NCI-H1436 treated with DMSO at 0.1 percent for 48 hours (cell line): ENCODE results near the gene SLC17A8.
"Not testable (repeated sequence)": the region's sequence is repeated elsewhere in the genome, so short reads cannot be mapped to it uniquely, and the experiment has no call there.

Experiments used
- DNase-seq: peaks from one replicate; lab custom pipeline; 2025; lab: John Stamatoyannopoulos, UW

Gene SLC17A8

DNA sequence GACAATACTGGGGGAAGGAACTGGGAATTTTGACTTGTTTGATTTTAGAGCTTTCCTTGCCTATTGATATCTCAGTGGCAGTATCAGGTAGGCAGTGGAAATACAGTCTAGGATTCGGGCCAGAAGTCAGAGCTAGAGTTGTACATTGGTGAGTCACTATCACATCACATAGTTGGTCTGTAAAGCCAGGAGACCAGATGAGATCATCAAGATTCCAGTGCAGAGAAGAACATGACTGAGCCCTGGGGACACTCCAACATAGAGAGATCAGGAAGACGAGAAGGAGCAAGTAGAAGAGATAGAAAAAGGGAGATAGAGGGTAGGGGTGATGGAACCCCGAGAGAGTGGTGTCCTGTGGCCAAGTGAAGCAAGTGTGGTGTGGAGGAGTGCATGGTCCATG, 70.2 kb downstream of the SLC17A8 start:
- DNase-seq = no peak

DNA sequence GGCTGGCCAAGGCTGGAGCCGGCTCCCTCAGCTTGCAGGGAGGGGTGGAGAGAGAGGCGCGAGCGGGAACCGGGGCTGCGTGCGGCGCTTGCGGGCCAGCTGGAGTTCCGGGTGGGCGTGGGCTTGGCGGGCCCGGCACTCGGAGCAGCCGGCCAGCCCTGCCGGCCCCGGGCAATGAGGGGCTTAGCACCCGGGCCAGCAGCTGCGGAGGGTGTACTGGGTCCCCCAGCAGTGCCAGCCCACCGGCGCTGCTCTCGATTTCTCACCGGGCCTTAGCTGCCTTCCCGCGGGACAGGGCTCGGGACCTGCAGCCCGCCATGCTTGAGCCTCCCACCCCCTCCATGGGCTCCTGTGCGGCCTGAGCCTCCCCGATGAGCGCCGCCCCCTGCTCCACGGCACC, 73.4 kb downstream of the SLC17A8 start:
- not testable (repeated sequence) for DNase-seq

DNA sequence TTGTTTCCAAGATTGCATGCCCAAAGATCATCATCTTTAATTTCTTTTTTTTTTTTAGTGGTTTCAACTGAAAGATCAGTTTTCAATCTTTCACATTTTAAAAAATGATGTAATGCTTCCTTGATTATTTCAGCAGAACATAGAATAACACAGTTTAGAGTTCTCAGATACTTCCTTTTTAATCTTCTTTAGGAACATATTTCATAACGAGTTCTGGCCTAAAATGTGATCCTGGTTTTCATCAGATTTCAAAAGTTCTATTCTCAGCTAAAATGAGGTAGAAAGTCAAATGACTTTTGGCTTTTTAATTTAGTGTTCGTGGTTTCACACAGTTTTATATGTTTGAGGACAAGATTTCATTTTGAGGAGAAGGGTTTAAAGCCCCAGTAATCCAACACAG, 76.8 kb downstream of the SLC17A8 start:
- no peak for DNase-seq

DNA sequence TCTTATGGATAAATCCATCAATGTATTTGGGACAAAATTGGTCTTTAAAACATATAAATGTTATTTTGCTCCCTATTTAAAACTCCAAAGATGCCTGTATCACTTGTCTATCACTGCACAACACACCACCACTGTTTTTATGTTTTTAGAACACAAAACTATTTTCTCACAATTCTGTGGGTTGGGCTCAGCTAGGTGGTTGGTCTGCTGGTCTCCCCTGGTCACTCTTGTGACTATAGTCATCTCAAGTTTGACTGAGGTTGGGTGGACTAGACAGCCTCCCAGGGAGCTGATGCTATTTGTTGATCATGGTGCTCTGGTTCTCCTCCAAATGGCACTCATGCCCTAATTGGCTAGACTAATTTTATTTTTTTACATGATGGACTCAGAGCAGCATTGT, 77.3 kb downstream of the SLC17A8 start:
- DNase-seq = no peak

DNA sequence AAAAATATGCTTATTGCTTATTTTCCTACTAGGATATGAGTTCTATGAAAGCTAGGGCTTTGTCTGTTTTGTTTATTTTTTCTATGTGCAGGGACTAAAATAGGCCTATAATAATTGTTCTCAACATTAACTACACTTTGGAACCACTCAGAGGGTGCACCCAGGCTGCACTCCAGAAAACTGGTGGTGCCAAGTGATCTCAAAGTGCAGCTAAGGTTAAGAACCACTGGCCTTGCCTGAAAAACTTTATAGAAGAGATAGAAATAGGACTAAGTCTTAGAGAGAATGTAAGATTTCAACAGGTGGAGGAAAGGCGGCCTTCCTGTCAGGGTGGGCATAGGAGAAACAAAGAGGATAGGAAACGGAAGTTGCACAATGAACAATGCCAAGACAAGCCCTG, 79.1 kb downstream of the SLC17A8 start:
- no peak for DNase-seq

DNA sequence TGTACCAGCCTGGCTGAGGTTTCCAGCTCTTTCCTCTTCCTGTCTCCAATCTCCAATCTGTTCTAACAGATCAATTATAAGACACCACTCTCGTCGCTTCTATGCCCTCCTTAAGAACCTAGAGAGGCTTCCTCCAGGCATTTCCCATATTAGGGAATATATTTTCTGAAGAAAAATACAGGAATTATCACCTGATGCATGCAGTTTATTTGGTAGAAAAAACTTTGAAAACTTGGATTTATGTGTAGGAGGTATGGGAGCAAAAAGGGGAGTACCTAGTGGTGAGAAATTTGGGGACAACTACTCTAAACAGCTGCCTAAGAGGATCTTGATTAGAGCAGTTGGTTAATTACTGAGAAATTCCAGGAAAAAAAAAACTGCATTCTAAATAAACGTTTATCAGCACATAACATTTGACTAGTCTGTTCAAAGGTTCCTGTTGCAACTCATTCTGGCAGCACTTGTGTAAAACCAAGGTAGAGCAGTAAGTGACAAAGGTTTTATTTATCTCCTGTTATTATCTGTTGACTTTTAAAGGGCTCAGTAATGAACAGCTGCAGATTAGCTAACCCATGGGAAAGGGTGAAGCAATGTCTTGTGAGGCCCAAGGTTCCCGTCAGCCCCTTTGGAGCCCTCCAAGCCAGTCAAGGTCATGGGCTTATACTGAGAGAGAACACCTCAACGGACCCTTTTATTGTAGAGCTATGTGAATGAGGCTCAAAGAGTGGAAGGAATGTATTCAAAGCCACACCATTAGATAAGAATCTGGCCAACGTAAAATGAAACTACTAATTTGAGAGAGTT, 80.4 kb downstream of the SLC17A8 start:
- no peak for DNase-seq

DNA sequence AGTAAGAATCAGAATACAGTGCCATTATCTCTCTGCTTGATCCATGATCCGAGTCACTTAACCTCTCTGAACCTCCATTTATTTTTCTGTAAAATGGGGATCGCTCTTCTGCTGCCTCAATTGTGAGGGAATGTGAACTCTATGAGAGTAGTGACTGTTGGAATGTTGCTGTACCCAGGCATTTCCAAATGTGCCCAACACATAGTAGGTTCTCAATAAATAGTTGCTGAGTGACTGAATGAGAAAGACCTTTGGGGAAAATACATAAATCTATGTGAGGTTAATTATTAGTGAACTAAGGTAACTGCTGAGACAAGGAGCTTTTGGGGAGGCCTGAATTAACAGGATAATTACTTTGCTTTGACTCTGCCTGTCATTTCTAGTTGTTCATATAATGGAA, 82.9 kb downstream of the SLC17A8 start:
- no peak for DNase-seq

DNA sequence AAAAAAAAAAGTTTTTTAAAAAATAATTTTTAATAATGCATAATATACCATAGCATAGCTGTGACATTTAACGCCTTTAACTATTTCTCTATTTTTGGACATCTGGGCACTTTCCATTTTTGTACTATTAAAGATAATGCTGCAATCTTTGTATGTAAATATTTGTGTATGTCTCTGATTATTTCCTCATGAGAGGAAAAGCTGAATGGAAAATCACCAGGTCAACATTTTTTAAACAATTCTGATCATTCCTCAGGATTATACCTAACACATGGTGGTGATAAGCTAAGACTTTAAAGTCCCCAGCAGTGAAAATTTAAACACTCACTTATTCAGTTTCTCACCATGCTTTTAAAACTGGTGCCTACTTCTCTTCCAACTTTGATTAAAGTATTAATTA, 85.5 kb downstream of the SLC17A8 start:
- no peak for DNase-seq

DNA sequence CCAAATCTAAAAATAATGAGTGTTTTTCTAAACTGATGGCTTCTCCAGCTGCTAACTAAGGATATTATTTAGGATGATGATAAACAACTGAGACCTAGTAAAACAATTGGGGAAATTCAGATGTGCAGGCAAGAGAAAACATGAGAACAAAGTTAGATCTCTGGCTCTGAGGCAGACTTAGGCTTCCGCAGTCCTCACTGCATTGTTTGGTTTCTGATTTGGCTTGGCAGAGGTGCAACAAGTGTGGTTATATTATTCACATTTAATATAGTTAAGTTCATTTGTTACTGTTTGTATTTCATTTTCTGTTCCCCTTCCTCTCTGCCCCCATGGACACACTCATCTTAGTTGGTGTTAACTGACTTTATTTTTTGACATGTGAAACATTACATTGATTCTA, 86.6 kb downstream of the SLC17A8 start:
- no peak for DNase-seq

DNA sequence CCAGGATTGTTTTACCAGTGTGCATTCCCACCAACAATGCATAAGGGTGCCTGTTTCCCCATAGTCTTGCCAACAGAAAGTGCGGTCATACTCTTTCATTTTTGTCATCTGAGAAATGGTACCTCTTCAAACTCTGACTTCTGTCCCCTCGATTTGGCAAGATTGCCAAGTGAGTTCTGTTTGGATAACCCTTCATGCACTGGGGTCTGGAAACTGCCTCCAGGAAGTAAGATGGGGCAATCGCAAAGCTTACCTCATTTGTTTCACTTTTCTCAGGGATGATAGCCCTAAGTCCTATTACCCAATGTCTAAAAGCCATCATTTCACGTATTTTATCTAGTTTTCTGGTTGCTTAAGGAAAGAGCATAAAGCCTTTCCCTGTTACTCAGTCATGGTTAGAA, 88.2 kb downstream of the SLC17A8 start:
- no peak for DNase-seq

DNA sequence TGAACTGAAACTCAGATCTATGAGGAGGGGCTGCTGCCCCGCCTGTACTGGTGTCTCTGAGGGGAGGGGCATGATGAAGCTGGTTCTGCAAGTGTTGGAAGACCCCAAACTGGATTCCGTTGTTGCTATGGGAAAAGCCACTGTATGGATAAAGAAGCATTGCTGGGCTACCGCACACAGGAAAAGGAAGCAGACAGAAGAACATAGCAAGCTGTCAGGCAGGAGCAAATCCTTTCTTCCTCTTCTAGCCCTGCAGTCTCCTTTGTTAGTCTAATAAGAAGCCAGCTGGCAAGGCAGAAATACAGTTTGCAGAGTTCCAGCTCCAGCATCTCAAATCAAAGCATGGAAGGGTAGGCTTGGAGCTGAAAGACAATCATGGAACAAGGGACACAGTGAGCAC, 90.5 kb downstream of the SLC17A8 start:
- no peak for DNase-seq

DNA sequence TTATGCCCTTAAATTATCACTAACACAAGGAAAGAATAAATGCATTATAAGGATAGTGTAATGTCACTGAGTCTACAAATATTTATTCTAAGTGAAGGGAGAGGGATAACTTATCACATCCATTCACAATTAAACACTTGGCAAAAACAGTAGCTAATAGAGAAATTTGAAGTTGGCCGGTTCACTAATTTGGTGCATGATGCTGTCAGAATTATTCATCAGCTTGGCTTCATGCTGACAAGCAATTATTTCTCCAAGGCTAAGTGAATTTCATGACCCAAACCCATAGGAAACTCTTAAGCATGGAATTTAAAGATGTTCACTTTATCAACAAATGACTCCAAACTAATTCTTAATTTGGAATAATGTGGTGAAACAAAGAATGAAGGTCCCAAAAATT, 91.8 kb downstream of the SLC17A8 start:
- DNase-seq = no peak

DNA sequence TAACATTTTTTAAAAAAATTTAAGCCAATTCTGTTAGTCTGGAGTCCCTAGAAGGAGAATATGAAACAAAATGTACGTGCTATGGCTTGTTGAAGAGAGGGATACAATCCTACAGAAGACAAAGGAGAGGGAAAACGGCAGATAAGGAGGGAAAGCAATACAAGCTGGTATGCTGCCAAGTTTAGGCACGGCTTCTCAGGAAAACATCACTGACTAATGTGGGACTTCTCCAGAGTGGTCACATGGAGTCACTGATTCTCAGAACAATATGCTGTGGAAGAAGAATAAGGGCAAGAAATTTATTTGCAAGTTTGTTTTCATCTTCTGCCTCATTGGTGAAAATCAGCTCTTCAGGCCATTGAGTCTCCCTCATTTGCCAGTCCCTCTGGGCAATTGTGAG, 93.9 kb downstream of the SLC17A8 start:
- DNase-seq = no peak

DNA sequence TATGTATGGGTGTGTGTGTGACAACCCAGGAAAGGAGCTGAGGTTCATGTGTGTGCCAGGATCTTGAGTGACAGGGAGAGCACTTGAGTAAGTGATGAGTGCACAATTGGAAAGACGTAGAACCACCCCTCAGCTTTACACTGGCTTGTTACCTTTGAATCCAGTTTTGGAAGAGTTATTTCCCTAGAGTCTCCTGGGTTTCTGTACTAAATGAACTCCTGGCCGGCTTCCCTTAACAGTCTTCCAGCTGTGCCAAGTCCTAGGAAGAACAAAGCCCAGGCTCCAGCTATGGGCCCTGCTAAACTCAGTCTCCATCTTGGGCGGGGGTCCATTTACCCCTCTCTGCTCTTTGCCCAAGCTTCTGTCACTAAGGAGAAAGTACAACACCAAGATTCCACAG, 97.1 kb downstream of the SLC17A8 start:
- DNase-seq = no peak

DNA sequence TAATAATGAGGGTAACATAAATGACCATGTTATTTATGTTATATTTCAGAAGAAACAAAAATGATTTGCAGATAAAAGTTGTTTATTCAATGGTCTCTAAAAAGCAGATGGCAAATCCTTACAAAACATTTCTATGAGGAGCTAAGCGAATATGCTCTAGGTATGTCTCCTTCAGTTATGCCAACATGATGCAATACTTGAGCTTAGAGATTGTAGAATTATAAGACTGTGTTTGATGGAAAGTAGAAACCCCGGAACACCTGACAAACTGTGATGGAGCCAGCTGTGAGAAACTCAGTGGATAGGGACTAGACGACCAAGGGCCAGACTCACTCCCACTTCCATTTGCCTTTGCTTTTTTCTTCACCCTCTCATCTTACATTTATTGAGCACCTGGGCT, 99.0 kb downstream of the SLC17A8 start:
- no peak for DNase-seq

DNA sequence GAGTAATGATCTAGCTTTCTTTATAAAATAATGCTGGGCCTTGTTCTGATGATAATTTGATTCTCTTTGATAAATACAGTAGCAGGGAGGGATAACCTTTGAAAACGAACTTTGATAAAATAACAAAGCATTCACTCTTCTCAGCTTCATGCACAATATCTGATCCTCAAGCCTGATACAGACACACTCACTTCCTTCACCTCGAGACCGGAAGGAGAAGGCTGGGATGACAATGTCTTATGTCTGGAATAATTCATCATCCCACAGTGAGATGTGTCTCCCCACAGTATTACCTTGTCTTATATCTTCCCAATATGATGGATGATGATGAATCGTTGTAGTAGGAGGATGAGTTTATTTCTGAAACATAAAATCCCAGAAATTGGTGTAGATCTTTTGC, 101.3 kb downstream of the SLC17A8 start:
- no peak for DNase-seq

DNA sequence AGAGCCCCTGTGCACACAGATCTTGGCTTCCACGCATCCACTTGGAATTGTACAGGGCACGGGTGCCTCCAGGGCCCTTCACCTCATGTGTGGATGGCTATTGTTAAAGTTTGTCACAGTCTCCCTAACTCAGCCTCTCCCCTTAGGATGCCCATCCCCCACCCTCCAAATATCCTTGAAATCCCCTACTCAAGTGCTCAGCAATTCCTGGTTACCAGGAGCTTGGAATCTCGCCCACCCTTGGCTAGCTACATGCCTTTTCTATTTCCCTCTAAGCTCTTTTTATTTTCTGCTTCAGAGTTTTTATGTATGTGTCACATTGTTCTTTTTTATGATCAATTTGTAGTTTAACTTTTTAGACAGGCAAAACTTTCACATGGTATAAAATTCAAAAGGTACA, 103.8 kb downstream of the SLC17A8 start:
- no peak for DNase-seq

DNA sequence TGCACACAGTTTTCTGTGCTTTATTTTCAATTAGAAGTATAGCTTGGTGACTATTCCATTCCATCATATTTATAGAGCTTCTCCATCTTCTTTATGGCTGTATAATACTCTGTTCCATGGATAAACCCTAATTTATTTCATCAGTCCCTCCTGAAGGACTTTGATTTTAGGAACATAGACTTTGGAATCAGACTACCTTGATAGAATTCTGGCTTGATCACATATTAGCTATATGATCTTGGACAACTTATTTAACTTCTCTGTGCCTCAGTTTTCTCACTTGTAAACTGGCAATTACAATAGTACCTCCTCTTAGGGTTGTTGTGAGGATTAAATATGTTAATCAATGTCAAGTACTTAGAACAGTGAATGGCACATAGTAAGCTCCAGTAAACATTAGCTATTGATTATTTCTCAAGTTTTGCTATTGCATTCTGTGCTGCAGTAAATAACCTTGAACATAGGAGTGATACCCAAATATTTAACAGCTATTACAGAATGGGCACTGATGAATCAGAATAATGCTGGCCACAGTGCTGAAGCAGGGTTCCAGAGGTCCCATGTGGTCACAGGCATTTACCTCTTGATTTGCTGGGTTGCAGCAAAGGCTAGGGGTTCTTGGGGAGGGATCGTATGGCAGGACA, 104.6 kb downstream of the SLC17A8 start:
- DNase-seq = no peak

DNA sequence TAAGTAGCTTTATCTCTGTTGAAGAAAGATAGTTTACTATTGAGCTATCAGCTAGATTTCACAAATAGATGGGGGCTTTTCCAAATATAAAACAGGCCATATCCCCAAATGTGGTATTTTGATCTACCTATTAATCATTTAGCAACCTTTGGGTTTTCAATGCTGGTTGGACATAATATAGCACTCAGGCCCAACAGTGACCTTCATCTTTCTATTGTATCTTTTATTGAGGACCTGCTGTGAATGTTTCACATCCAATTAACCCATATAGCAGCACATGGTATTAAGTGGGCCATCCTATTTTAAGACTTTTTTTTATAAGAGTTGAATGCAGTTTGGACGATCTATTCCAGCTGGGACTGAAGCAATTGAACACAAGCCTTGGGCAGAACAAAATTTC, 106.8 kb downstream of the SLC17A8 start:
- DNase-seq = no peak

DNA sequence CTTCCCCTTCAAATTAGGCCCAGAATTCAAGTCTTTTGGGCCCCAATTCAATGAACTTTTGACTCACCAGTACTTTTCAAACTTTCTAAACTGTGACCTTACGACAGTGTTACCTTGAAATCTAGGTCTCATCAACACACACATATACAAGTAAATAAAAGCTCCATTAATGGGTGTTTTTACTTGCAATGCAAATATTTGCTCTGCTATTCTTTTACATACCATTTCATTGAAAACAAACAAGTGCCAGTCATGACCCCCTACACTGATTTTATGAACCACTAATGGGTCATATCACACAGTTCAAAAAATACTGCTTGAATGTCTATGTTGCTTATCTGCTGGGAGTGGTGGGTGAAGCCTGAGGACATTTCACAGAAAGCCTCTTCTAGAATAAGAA, 107.7 kb downstream of the SLC17A8 start:
- DNase-seq = no peak

DNA sequence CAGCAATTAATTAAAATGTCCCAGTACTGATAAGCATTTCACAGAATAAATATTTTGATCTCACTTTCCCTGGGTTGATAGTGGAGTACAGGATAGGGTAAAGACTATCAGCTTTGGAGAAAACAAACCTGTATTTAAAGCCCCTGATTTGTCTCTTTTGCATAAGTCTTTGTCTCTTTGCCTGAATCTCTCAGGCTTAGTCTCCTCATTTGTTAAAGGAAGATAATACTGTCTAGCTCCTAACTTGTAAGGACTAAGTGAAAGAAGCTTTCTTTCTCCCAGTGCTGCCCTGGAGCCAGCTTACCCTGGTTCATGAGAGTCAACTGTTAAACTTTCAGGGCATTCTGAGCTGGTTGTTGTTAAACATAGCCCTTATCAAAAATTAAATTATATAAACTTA, 111.3 kb downstream of the SLC17A8 start:
- no peak for DNase-seq
